Mammary epithelial cell (primary cell): ENCODE results near the gene TMX4.

Source experiments
- EZH2 ChIP-seq: IDR thresholded peaks from 2 replicates; pipeline ENCODE4 v1.6.1; 2012; ENCODE audit warnings: low read length, inconsistent platforms, borderline replicate concordance
- TF ChIP-seq, protein P1 (sequence below), 2 donors: IDR thresholded peaks in 1 of 2; conservative IDR thresholded peaks in 1 of 2; 2 replicates each; pipeline ENCODE4 v1.5.1; 2011 to 2012; ENCODE audit warnings: inconsistent platforms in 2 of 2, low read length in 2 of 2, mild to moderate bottlenecking in 2 of 2, control low read depth in 1 of 2, low read depth in 1 of 2; ENCODE audit not compliant: insufficient read depth in 1 of 2; ENCODE audit errors: extremely low read depth in 1 of 2

DNA sequence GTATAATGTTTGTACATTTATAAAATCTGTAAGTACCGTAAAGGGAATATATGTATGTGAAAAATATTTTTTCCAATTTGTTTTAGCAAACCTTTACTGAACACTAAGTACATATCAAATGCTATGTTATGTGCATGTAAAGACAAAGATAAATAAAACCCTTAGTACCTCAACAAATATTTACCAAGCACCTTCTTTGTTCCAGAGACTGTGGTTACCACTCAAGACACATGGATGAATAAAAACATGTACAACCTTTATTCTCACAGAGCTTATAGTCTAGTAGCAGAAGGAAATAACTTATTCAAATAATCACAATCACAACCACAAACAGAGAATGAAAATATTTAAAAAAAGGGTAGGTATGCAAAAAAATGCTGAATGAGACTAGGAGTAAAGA lies 17.5 kb downstream of the TMX4 start:
- TF ChIP-seq, protein P1, sequence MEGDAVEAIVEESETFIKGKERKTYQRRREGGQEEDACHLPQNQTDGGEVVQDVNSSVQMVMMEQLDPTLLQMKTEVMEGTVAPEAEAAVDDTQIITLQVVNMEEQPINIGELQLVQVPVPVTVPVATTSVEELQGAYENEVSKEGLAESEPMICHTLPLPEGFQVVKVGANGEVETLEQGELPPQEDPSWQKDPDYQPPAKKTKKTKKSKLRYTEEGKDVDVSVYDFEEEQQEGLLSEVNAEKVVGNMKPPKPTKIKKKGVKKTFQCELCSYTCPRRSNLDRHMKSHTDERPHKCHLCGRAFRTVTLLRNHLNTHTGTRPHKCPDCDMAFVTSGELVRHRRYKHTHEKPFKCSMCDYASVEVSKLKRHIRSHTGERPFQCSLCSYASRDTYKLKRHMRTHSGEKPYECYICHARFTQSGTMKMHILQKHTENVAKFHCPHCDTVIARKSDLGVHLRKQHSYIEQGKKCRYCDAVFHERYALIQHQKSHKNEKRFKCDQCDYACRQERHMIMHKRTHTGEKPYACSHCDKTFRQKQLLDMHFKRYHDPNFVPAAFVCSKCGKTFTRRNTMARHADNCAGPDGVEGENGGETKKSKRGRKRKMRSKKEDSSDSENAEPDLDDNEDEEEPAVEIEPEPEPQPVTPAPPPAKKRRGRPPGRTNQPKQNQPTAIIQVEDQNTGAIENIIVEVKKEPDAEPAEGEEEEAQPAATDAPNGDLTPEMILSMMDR (conservative IDR thresholded peaks at IDR 0.05 in 1 of 2, IDR thresholded peaks at IDR 0.05 in 1 of 2; ENCODE audit: extremely low read depth in 1 of 2, insufficient read depth in 1 of 2, low read depth in 1 of 2, low read length in 2 of 2): no peak
- no peak for TF ChIP-seq EZH2
